Stimulated activated CD4-positive, alpha-beta T cell treated with anti-CD3 and anti-CD28 coated beads, Interleukin-2, amount 100 ng/mL, for 48 hours (primary cell): Measurements from ENCODE around the gene IYD.

Experiments used
- DNase-seq, 2 donors: peaks; one replicate each; pipeline ENCODE4 v3.0.0-alpha.2; 2020

Gene IYD

DNA sequence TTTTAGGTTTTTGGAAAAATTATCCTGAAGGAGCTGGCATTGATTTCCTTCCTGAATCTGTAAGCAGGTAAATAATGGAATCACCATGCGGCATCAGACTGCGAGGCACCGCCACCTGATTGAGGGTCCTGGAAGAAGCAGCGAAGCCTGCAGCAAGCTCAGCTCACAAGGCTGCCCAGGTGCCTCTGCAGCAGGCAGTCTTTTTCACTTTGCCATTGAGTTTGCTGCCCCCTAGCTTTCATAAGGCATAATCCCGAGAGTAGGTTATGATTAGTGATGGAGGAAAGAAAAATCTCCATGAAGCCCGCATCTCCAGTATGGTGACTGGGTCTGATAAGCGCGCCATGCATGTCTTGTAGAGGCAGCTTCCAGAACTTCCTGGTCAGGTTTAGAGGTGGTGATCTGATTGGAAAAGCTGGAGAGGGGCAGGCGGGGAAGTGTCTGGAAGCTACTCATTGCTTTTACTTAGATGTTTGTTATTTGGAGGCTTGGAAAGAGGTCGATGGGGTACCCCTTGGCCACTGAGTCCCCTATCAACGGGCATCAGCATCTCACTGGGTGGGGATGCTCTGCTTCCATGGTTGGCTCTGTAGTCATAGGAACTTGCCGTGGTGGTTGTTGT, 26.7 kb downstream of the IYD start:
- DNase-seq: no peak

DNA sequence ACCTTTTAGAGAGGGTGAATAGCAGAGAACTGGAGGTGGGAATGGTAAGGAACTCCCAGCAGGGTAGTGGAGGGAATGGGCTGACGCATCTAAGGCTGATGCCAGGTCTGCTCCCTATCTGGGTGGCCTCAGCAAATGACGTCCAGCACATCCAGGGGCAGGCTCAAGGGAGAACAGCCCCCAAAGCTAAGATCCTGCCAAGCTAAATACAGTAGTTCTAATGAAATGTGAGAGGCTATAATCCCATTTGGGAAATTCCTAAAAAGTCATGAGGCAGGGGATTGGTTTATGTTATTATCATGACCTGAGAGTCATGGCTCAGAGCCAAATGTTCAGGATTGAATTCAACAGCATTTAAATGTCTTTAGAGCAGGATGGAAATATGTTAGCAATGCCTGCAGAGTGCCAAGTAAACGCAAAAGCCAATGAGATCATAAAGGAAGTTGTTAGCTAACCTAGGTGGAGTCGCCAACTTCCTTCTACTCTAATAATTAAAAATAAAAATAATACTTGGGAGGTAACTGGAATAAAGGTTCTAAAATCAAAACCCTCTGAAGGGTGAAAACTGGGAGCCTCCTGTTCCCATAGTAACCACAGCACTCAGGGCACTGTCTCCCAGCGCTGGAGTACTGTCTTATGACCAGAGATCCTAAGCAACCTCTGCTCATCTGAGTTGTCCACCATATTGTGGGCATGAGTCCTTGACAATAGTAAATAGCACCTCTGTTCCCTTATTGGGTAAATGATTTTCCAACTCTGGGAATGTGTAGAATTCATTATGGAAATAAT, 34.8 kb downstream of the IYD start:
- no peak for DNase-seq

DNA sequence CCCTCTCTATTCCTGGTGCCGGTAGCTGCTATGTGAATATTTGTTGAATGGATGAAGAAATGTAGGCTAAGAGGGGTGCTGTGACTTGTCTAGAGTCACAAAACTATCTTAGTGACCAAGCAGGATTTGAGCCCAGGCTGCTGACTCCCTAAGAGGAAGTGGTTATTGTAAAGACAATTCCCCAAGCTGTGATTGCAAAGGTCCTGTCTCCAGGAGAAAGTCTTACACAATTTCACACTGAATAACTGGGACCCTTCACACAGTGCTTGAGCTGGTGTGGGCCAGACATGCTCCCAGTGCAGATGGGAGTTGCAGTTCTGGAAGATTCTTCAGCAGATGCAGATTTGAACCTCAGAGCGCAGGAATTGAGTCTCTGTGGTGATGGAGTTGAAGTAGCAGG, 38.1 kb downstream of the IYD start:
- no peak for DNase-seq

DNA sequence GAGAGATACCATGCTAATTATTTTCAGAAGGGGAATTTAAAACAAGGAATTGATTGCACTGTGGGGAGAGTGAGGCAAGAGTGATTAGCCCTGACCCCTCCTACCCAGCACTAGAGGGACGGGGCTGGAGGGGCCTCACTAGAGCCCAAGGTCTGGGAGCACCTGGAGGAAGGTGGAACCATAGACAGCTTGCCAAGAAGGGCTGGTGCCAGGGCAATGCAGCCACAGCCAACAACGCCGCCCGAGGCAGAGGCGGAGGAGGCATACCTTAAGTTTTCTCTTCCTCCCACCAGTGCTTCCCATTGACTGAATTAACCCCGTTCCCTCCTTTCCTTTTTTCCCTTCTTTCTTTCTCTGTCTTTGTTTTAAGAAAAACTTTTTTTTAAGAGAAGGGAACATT, 40.0 kb downstream of the IYD start:
- no peak for DNase-seq

DNA sequence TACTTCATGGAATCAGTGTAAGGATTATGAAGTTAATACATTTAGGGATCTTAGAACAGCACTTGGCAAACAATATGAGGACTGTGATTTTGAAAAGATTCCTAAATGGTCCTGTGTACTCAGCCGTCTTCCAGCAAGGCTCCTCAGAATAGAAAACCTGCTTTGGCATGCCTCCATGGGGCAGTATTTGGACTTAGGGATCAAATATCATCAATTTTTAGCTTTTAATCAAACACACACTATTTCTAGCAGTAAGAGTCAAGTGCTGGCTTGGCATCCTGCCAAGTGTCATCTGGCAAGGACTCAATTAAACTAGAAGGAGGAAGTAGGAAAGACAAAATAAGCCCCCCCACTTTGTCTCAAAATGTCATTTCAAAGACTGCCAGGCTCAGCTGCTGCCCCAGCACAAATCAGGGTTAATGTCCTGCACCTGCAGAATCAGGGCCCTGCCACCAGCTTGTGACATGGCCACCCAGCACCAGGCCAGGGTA, 40.8 kb downstream of the IYD start:
- no peak for DNase-seq

DNA sequence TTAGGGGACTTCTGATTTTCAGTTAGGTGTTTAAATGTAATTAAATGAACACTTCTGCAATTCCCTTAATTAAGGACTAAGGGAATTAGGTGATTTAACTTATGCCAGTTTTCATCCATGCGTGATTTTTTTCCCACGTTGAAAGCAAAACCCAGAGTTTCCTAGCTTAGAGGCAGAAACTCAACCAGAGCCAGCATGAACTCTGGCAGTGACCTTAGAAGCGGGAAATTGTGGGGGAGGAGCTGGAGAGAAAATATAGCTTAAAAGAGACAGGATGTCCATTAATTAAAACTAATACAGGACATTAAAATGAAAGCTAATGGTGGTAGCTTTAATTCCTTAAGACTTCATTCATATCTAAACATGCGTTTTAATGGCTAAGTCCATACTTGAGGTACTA, 41.6 kb downstream of the IYD start:
- DNase-seq: no peak

DNA sequence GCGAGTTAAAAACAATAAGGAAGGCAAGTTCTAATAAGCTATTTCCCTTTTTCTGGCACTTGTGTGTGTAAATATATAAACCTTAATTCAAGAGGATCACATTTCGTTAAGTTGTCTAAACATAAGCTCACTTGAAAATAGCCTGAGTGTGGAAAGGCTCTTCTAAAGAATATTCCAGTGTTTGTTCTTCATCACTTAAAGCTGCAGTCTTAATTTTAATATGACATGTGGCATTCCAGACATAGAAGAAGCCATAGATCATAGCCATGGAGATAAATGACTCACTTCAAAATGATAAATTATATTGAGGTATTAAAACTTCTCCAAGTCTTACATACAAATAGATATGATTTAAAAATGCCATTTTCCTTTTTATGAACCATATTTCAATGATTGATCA, 42.1 kb downstream of the IYD start:
- no peak for DNase-seq

DNA sequence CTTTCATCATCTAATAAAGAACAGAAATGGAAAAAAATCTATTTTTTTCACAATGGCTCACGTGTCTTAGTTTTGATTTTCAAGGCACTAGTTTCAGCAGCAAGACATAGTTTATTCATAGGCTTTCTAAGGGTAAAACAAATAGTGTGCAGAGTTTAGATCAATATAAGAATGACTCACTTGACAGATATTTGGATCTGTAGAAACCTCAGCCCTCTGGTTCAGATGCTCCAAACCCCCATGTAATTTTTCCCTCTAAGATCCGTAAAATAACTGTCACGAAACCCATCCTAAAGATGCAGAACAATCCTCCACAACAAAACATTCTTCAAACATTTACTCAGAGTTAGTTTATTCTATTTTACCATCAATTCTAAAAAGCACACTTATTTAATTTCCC, 43.4 kb downstream of the IYD start:
- DNase-seq: no peak

DNA sequence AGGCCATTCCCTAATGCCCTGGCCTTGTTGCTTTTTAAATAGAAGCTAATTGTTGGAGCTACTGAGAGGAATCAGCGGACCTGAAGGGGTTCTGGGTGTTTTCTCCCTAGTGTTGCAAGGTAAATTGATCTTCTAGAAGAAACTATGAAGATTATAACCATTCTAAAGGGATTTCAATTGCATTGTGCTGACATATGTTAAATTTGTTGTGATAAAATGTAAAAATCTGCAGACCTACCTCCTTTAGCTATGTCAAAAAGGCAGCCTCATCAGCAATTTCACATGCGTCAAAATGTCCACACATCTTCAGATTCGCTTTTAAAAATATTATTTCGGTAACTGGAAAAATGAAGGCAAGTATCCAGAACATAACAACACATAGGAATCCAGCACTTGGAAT, 44.4 kb downstream of the IYD start:
- DNase-seq: no peak

DNA sequence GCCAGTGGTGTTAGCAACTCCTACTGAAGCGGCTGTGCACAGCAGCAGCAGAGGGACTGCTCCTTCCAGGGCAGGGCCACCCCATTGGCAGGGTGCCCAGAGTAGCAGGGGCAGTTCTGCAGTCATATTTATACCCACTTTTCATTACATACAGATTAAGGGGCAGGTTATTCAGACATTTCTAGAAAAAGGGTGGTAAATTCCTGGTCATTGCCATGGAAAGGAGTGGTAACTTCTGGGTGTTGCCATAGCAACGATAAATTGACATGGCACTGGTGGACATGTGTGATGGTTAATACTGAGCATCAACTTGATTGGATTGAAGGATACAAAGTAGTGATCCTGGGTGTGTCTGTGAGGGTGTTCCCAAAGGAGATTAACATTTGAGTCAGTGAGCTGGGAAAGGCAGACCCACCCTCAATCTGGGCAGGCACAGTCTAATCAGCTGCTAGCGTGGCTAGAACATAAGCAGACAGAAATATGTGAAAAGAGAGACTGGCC, 45.0 kb downstream of the IYD start:
- no peak for DNase-seq

DNA sequence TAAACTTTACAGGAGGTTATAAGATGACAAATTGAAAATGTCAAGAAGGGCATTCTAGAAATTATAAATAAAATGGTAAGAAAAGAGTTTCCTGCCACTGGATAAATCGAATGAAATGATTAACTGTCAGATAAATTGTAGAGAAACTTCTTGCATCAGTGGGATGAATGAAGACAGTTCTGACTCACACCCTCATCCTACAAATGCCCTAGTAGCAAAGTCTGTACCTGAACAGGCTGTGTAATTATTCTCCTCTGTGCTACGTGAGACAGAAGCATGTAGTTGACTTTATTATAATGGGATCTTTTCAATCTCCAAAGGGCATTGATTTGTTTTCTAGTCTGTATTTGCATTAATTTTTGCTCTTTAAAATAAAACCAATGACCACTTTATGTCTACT, 47.3 kb downstream of the IYD start:
- no peak for DNase-seq

DNA sequence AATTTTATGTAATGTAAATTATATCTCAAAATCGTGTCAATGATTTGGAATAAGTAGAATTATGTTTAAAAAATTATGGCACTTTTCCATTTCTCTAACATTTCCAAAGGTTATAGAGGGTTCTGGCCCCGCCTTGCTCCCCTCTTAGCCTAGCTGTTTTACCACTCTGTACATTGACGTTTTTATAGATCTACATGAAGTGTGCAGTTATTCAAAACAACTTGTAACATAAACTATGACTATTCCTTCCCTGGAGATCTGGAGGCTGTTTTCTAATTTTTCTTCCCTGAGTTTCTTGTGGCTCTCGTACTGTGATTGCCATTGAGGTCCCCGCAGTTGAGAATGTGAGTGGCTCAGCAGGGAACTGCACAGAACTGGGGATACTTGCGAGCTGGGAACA, 48.4 kb downstream of the IYD start:
- DNase-seq: no peak

DNA sequence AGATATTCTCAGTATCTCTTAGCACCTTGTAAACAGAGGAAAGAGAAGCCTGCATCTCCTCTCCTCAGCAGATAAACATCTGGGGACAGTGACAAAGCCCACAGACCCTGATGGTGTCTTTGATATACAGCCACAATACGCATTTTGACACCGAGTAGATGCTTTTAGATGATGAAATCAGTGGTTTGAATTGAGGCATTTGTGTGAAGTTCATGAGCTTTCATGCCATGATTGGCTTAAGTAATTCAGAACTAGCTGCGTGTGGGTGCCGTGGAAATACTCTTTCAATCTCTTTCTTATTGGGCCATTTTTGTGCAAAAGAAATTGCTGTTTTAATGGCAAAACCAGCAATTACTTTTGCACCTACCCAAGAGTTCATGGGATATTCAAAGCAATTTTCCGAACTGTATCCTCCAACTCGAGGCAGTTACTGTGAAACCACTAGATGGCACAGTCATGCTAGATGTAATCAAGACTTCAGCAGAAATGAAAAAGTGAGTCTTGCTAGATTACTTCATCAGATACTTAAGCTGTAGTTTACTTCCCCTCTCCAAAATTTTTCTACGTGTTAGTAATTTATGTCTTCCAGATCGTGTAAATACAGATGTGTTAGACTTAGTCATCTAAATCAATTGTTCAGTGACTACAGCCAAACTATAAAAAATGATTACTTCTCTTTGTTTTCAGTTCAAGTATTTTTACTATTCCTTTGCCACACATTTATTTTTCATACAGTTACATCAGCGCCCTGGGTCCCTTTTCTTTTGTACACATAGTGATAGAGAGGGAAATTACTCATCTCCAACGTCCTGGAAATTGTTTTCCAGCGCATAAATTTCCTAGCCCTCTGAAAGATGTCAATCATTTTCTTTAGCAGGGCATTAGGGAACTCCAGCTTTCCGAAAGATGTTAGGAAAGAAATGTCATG, 49.4 kb downstream of the IYD start:
- no peak for DNase-seq

DNA sequence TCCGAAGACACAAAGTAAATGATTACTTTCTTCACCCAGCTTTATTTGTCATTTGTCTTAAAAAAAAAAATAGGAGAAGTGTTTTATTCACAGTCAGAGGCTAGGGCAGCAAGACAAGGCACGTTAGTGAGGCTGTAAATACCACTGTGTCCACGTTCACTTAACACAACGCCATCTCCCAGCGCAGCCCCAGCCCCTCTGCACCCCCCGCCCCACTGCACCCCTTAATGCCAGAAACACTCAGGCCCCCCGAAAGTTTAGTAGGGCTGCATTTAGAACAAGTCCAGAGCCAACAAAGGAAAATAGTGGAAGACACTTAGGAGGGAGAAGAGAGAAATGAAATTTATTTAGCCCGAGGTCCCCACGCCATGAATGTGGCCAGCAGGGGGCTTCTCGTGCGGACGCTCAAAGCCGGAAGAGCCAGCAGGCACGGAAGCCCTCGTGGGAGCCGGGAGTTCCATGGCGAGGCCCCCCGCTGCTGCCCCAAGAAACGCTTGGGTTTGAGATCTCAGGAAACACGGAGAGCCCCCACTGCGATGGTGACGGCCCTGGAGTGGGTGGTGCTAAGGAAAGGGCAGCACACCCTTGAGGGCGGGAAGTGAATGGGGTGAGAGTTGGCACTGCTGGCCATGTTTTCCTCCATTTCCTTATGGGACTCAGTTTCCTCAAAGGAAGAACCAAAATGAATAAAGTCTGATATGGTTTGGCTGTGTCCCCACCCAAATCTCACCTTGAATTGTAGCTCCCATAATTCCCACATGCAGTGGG, 50.2 kb downstream of the IYD start:
- peak; percentile 45 to 51 for DNase-seq

DNA sequence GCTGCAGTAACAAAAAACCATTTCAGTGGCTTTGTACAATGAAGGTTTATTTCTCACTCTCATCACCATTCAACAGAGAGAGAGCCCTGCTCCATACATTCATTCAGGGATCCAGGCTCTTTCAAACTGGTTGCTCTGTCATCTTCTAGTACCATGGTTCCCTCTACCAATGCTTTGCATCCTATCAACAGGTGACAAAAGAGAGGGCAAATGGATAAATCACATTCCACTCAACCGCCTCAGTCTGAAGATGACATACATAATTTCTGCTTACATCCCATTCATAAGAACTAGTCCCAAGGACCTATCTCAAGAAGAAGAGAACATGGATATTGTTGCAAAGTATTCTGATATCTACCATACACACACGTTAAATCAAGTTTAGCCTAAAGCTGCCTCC, 51.6 kb downstream of the IYD start:
- no peak for DNase-seq

DNA sequence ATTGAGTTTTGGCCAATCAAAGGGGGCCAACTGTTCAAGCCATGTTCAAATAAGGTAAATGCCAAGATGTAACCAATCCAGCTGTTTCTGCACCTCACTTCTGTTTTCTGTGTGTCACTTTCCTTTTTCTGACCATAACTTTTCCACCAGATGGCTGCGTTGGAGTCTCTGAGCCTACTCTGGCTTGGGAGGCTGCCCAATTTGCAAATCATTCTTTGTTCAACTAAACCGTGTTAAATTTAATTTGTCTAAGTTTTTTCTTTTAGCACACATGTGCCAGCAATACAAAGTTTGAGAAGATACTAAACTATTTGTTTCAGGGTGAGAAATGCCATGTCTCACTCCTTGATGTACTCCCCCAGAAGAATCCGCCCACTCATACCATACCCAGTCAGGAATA, 52.1 kb downstream of the IYD start:
- DNase-seq: no peak

DNA sequence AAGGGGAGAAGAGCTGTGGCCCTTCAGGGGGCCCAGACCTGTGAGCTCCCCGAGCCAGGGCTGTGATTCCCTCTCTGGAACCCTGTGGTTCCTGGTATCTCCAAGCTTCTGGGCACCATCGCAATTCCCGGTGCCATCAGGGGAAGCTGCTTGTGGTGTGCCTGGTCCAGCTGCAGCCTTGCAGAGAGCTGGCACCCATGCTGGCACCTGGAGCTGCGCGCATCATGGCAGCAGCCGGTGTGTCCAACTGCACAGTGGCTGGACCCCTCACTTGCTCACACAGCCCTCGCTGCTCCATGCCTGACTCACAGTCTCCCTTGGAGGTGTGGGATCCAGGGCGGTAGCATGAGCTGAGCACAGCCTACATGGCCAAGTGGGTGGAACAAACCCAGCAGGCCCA, 56.7 kb downstream of the IYD start:
- DNase-seq: no peak

DNA sequence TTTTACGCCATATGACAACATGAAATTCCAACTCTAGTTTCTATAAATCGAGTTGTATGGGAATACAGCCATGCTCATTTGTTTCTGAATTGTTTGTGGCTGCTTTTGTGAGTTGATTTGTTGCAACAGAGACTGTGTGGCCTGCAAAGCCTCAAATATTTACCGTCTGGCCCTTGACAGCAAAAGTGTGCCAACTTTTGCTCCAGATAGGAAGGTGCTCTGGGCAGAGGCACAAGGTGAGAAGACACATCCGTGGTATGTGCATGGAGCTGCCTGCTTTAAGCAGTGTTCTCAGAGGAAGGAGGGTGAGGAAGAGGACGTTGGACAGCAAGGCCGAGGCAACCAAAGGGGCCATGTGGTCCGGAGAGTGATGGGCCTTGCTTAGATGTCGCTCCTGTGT, 57.4 kb downstream of the IYD start:
- no peak for DNase-seq

DNA sequence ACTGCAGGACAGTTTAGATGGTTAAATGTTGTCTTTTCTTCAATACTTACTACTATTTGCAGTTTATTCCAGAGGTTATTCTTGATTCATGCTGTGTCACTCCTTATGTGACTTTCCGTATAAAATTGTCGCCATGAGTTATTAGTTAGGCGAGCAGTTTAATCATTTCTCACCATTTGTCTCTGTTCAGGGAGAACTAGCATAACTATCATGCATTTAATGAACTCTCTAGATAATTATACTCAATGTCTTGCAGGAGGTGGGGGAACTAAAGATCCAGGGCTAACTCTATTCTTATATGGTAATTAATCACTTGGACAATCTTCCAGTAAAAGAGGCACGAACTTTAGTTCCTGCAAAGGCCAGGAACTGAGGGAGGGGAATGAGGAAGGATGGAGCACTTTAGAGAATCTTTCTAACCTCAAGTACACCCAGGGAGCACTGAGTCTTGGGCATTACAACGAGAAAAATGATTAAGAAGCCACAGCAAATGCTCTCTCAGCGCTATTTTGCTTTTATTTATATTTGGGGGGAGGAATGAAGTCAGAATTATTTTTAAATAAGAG, 58.3 kb downstream of the IYD start:
- DNase-seq: no peak

DNA sequence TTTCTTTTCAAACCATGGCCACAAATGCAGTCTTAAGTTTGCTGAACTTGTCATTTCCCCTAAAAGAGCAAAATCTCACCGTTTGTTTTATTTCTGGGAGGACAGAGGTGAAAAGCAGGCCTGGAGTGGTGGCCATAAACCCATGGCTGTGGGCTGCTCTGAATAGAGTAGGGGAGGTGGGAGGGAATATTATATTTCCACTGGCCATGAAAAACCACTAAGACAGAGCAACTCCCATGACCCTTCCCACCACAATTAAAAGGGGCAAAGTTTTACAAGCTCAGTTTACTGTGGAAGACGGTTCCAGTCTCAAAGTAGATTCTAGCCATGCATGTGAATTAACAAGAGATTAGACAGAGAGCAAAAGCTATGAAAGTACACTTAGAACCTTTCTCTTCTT, 59.0 kb downstream of the IYD start:
- DNase-seq: no peak

DNA sequence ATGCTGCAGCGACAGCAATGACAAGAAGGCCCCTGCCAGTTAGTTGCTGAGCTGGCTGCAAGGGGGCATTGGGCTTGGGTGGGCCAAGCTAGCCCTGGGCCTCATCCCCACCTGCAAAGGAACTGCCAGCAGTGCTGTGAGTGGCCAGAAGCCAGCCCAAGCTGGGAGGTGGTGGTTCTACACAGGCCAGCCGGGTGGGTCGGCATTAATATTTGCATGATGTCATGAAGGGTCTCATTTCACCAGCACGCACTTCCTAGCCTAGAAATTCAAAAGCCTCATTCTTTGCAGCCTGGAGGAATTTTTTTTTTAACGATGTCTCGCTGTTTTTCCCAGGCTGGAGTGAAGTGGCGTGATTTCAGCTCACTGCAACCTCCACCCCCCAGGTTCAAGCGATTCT, 62.0 kb downstream of the IYD start:
- no peak for DNase-seq

DNA sequence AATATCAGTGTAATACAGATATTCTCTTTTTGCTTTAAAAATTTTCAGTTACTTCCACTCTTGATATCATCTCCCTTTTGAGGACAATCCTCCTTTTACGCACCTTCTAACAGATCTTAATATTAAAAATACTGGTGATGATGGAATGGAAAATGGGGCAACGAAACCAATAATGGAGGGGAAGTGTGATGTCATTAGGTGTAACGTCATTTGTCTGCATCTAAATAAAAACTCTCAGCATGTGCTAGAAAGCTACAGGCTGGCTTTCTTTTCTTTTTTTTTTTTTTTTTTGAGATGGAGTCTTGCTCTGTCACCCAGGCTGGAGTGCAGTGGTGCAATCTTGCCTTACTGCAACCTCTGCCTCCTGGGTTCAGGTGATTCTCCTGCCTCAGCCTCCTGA, 66.5 kb downstream of the IYD start:
- DNase-seq: no peak
